ENCODE data around the gene FGR.

FGR gene

GRCh38 chr1:27574001-27574781, 60.8 kb downstream of the FGR start:
- Histone ChIP-seq H3K36me3 (ENCODE audit: low read depth) (no peaks in the 10 kb centered on the region), H3K27me3 (ENCODE audit: insufficient read depth, poor library complexity, severe bottlenecking) (no peaks in the 10 kb centered on the region), H3K4me1 (ENCODE audit: insufficient read depth, poor library complexity, severe bottlenecking) (peaks cover 57% of the 10 kb centered on the region), H3K27ac (ENCODE audit: poor library complexity, severe bottlenecking) (peak overlapping the region; percentile 88), H3K4me3 (ENCODE audit: severe bottlenecking) (no peak overlapping the region), H3K9me3 (ENCODE audit: severe bottlenecking) (no peaks in the 10 kb centered on the region)
- DNase-seq (ENCODE audit: low spot score) (no peak), ATAC-seq (ENCODE audit: low read depth) (no peak)
- no peak for TF ChIP-seq CTCF (IDR thresholded peaks at IDR 0.05; ENCODE audit: poor library complexity, severe bottlenecking)

DNA sequence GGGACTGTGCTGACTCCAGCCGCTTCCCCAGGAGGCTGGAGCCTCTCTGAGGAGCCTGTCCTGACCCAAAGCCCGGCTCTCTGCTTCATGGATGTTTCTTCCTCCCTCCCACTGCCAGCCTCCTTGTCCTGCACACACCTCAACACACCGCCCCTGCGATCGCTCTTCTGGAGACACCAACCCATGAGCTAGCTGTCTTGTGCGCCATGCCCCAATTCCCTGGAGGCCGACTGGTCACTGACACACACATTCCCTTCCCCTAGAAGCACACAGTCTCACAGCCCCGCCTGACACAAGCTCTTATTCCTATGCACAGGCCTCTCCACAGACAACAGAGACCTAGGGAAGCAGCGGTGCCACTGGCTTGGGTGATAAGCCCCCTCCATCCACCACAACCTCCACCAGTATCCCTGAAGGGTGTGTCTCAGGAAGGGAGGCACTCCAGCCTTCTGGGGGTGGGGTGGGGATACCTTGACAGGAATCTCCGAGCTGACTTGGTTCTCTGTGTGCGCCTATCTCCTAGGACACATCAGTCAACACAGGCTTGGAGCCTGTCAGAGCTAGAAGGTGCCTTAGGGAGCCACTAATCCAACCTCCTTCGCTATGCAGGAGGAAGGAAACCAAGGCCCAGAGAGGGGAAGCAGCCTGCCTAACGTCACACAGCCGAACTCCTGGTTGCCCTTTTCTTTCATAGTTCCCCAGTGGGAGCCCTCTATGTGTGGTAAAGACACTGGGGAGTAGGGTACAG, 62.1 kb downstream of the FGR start:
- no peak overlapping the region for H3K4me3 ChIP-seq (ENCODE audit: severe bottlenecking)
- H3K4me1 ChIP-seq (ENCODE audit: insufficient read depth, poor library complexity, severe bottlenecking): peaks cover 60% of the 10 kb centered on the region
- TF ChIP-seq CTCF (IDR thresholded peaks at IDR 0.05; ENCODE audit: poor library complexity, severe bottlenecking): no peak
- H3K9me3 ChIP-seq (ENCODE audit: severe bottlenecking): no peaks in the 10 kb centered on the region
- H3K27ac ChIP-seq (ENCODE audit: poor library complexity, severe bottlenecking): peak overlapping the region; percentile 88
- DNase-seq (ENCODE audit: low spot score): no peak
- H3K36me3 ChIP-seq (ENCODE audit: low read depth): peaks cover 3% of the 10 kb centered on the region; the same call in 1 of the 2 replicates
- no peak for ATAC-seq (ENCODE audit: low read depth)
- no peaks in the 10 kb centered on the region for H3K27me3 ChIP-seq (ENCODE audit: insufficient read depth, poor library complexity, severe bottlenecking)

GRCh38 chr1:27572019-27572678, 62.8 kb downstream of the FGR start:
- no peak for TF ChIP-seq CTCF (IDR thresholded peaks at IDR 0.05; ENCODE audit: poor library complexity, severe bottlenecking)
- Histone ChIP-seq H3K27me3 (ENCODE audit: insufficient read depth, poor library complexity, severe bottlenecking) (no peaks in the 10 kb centered on the region), H3K36me3 (ENCODE audit: low read depth) (peaks cover 5% of the 10 kb centered on the region; the same call in 1 of the 2 replicates), H3K27ac (ENCODE audit: poor library complexity, severe bottlenecking) (peak overlapping the region; percentile 88), H3K9me3 (ENCODE audit: severe bottlenecking) (no peaks in the 10 kb centered on the region), H3K4me3 (ENCODE audit: severe bottlenecking) (no peak overlapping the region), H3K4me1 (ENCODE audit: insufficient read depth, poor library complexity, severe bottlenecking) (peaks cover 64% of the 10 kb centered on the region)
- ATAC-seq (ENCODE audit: low read depth) (no peak), DNase-seq (ENCODE audit: low spot score) (no peak)

GRCh38 chr1:27571439-27572018, 63.5 kb downstream of the FGR start:
- H3K27me3 ChIP-seq (ENCODE audit: insufficient read depth, poor library complexity, severe bottlenecking): no peaks in the 10 kb centered on the region
- H3K27ac ChIP-seq (ENCODE audit: poor library complexity, severe bottlenecking): peak overlapping the region; percentile 88
- no peak for ATAC-seq (ENCODE audit: low read depth)
- peaks cover 5% of the 10 kb centered on the region; the same call in 1 of the 2 replicates for H3K36me3 ChIP-seq (ENCODE audit: low read depth)
- no peak overlapping the region for H3K4me3 ChIP-seq (ENCODE audit: severe bottlenecking)
- DNase-seq (ENCODE audit: low spot score): no peak
- H3K9me3 ChIP-seq (ENCODE audit: severe bottlenecking): no peaks in the 10 kb centered on the region
- H3K4me1 ChIP-seq (ENCODE audit: insufficient read depth, poor library complexity, severe bottlenecking): peaks cover 63% of the 10 kb centered on the region
- no peak for TF ChIP-seq CTCF (IDR thresholded peaks at IDR 0.05; ENCODE audit: poor library complexity, severe bottlenecking)

Data from RWPE2 (cell line).